Skin epidermis (tissue), 12 donors: Measurements from ENCODE around the gene C3orf70.

ENCODE experiments used
- H3K27ac ChIP-seq, 21 experiments: fragments of 200-600 bp; sonication (generic) in 11 of 21; one replicate each; pipeline ENCODE4 v1.5.0; 2020; ENCODE audit warnings: mild to moderate bottlenecking in 3 of 21, inconsistent platforms in 2 of 21, moderate library complexity in 2 of 21
- H3K4me3 ChIP-seq, 7 experiments: fragments of 200-600 bp; sonication (generic) in 2 of 7; one replicate each; pipeline ENCODE4 v1.5.0; 2020; ENCODE audit warnings: inconsistent platforms in 2 of 7, mild to moderate bottlenecking in 2 of 7, moderate library complexity in 1 of 7

C3orf70 gene, protein sequence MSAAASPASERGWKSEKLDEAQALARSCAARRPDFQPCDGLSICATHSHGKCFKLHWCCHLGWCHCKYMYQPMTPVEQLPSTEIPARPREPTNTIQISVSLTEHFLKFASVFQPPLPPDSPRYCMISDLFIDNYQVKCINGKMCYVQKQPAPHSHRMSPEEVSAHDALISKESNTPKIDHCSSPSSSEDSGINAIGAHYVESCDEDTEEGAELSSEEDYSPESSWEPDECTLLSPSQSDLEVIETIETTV

DNA sequence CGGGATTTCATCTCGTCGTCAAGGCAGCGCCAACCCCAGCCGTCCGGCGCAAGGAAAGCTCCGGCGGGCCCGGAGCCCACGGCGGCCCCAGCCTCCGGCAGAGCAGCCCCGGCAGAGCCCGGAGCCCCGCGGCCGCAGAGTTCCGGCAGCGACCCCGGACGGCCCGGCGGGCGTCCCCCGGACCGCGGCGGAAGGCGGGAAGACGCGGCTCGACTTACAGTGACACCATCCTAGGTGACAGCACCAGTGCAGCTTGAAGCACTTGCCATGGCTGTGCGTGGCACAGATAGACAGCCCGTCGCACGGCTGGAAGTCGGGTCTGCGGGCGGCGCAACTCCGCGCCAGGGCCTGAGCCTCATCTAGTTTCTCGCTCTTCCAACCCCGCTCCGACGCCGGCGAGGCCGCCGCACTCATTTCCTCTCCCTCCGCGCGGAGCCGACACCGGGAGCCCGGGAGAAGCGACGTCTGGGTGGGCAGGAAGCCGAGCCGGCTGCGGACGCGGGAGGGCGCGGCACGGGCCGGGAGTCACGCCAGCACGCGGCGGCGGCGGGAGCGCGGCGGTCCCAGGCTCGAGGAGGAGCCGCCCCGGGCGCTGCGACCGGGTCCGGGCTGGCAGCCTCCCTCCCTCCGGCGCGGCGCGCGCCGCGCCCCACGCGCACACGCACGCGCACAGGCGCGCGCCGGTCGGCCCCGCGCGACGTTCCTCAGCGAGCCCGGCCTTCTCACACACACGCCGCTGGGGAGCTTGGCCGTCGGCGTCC, at the start of gene C3orf70:
C3orf70 (minus strand) TSS at position 651 of the 761 bp plus-strand sequence; CDS start at position 414, 237 bp downstream.
- peak within 1 kb of the TSS; percentile 40 to 54 (median 49) for H3K4me3 ChIP-seq
- H3K27ac ChIP-seq = peak within 1 kb of the TSS in 19 of 21 experiments; percentile 10 to 77 (median 63)

DNA sequence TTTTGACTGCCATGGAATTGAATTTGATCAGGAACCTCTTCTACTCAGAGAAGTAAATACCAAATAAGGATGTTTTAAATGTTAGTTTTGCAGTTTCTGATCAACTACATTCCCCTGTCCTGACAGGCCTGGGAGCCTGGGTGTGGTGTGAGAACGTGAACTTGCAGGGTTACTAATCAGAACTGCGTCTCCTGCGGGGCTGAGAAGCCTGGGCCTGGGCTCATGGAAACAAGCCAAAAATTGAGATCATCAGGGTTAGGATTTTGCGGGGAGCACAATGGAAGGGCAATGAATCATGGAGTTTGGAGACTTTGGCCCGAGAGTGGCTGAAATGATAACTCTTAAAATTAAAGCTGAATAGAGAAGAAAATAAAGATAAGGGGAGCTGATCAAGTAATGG, 47.8 kb upstream of the C3orf70 start:
- Histone ChIP-seq H3K4me3 (no peak overlapping the region), H3K27ac (peak overlapping the region in 2 of 21 experiments; percentile 22 to 24)

DNA sequence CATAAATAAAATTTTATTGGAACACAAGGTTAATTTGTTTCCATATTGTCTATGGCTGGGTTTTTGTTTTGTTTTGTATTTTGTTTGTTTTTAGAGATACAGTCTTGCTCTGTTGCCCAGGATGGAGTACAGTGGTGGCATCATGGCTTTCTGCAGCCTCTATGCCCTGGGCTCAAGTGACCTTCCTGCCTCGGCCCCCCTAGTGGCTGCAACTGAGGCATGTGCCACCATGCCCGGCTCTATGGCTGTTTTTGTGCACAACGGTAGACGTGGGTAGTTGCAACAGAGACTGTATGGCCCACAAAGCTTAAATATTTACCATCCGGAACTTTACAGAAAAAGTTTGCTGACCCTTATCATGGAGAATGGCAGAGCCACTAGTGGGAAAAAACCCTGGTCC, 46.8 kb upstream of the C3orf70 start:
- Histone ChIP-seq H3K4me3 (no peak overlapping the region), H3K27ac (no peak overlapping the region)

DNA sequence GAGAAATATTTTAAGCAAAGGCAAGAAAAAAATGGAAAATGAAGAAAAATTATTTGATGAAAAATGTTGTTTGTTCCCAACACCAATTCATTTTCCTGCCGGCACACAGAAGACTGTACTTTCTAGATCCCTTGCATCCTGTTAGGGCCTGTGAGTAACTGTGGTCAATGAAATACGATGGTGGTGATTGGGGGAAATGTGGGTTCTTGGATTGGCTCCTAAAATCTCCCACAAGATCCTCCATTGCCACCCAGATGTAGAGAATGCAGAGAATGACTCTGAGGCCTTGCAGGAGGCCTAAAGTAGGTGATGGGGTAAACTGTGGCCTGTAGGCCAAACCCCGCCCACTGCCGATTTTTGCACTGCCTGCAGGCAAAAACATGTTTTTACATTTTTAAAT, 46.3 kb upstream of the C3orf70 start:
- Histone ChIP-seq H3K4me3 (no peak overlapping the region), H3K27ac (no peak overlapping the region)

DNA sequence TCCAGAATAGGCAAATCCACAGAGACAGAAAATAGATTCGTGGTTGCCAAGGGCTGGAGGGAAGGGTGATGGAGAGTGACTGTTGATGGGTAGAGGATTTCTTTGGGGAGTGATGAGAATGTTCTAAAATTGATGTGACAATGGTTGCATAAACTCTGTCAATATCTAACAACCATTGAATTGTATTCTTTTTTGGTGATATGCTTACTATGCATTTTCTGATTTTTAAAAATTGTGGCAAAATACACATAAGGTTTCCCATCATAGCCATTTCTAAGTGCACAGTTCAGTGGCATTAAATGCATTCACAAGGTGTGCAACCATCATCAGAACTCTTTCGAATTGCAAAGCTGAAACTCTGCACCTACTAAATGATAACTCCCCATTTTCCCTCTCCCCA, 44.2 kb upstream of the C3orf70 start:
- Histone ChIP-seq H3K27ac (no peak overlapping the region), H3K4me3 (no peak overlapping the region)

DNA sequence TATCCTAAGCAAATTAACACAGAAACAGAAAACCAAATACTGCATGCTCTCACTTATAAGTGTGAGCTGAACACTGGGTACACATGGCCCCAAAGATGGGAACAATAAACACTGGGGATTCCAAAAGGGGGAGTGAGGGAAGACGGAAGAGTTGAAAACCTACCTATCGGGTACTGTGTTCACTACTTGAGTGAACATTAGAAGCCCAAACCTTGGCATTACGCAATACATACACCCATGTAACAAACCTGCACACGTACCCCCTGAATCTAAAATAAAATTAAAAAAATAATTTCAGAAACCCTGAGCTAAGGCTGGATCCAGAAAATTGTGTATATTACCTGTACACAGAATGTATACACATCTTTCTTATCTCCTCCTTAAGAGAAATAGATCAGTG, 42.8 kb upstream of the C3orf70 start:
- Histone ChIP-seq H3K27ac (no peak overlapping the region), H3K4me3 (no peak overlapping the region)

DNA sequence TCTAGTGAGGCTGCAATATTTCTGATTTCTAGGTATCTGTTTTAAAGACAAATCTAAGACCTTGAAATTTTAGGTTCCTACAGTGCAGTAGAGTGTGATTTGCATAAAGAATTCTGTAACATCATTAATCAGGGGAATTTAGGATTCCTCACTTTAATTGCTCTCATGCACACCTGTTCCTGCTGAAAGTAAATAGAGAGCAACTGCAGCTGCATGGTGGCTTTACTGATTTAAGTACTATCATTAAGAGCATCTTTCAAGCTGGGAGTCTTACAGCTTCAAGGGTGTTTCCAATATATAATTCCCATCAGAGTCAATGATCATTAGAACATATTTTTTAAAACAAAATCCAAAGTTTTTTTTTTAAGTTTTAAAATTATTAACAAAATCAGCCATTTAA, 36.0 kb upstream of the C3orf70 start:
- Histone ChIP-seq H3K27ac (no peak overlapping the region), H3K4me3 (no peak overlapping the region)

DNA sequence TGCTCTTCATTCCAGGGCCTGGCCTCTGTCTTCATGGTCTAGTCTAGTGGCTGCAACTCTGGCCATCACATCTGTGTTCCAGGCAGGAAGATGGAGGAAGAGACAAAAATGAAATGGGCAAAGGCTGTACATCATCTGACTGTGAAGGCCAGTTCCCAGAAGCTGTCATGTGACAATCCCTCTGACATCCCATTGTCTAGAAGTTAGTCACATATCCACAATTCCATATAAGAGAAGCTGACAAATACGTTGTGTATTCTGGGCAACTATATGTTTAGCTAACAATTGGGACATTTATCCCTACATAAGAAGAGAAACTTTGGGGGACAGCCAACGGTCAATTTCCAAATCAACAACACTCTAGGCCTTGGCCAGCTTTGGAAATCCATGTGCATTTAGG, 34.5 kb upstream of the C3orf70 start:
- no peak overlapping the region for H3K4me3 ChIP-seq
- no peak overlapping the region for H3K27ac ChIP-seq

DNA sequence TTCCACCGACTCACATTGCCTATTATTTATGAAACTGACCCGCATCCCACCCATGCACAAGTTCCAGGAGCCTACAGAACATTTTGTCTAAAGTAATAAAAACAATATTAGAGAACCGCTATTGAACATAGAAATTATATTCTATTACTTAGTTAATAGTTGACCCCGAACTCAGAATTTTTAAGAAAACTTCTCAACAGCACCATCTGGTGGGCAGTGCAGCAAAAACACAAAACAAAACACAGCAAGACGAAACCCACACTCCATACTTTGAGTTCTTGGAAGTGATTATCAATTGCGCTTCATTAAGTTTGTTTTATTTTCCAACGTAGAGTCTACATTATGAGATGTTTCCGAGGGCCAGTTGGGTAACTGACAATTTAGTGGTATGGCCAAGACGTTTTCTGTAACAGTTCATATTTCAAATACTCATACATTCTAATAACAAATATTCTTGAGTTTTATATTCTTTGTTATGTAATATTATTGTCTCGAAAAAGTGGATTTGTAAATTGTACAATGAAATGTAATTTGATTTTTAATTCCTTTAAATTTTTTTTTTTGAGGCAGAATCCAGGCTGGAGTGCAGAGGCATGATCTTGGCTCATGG, 24.0 kb upstream of the C3orf70 start:
- H3K4me3 ChIP-seq = no peak overlapping the region
- no peak overlapping the region for H3K27ac ChIP-seq

DNA sequence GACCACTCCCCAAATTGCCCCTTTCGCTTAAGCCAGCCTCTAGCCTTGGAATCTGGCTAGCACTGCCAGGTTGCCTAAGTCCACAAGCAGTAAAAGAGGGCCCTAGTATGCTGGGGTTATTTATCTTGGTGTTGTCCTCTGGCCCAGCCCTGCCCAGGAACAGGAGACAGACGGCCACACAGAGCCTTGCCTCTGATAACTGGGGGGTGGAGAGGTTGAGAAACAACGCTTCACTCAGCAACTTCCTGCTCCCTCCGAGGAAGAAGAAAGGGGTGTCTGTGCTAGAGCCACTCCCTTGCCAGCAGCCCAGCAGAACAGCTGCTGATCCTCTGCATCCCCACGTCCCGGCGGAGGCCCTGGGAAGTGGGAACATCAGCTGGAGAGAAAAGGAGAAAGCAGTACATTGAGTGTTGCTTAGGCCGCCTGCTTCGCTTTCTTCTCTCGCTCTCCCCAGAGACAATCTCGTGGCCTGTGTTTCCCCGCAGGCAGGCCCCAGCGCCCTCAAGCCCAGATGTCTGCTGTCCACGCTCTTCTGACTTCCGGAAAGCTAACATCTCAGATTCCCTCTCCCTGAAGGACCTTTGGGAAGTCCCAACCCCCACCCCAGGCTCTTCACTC, 22.6 kb upstream of the C3orf70 start:
- Histone ChIP-seq H3K4me3 (no peak overlapping the region), H3K27ac (peak overlapping the region in 8 of 21 experiments; percentile 6 to 48 (median 21))

DNA sequence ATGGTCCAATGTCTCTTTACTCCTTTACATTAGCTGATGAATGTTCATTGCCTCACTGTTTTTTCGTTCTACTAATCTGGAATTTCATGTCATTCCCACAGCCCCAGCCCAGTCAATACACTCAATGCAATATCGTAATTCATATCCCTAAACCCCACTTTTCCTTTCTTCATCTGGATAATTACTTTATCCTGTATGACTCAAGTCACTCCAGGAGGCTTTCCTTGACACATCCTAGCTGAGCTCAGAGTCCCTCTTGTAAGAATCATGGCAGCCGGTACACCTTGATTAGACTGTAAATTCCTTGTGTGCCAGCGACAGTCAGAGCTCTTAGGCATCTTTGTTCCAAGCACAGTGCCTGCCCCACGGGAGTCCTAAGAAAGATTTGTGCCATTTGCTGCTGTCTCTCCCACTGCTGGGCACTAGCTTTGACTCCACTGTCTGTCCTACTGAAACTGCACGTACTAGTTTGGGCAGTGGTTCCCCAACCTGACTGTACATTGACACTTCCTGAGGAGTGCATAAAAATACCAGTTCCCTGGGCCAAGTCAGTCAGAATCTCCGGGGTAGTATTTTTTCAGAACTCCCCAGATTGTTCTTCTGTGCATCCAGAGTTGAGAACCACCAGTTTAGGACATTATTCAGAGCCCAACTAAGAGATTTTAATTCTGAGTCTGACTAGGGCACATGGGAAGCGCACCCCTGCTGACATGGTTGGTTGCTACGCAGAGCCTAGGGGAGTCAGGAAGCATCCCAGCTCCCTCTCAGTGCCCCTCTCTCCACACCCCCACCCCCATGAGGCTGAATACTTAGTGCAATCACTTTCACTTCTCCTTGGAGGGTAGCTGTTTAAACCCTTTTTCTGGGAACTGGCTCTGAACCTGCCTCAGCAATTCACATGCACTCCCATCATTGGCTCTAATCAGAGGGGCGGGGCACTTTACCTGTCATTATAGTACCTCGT, 19.5 kb upstream of the C3orf70 start:
- no peak overlapping the region for H3K4me3 ChIP-seq
- no peak overlapping the region for H3K27ac ChIP-seq

DNA sequence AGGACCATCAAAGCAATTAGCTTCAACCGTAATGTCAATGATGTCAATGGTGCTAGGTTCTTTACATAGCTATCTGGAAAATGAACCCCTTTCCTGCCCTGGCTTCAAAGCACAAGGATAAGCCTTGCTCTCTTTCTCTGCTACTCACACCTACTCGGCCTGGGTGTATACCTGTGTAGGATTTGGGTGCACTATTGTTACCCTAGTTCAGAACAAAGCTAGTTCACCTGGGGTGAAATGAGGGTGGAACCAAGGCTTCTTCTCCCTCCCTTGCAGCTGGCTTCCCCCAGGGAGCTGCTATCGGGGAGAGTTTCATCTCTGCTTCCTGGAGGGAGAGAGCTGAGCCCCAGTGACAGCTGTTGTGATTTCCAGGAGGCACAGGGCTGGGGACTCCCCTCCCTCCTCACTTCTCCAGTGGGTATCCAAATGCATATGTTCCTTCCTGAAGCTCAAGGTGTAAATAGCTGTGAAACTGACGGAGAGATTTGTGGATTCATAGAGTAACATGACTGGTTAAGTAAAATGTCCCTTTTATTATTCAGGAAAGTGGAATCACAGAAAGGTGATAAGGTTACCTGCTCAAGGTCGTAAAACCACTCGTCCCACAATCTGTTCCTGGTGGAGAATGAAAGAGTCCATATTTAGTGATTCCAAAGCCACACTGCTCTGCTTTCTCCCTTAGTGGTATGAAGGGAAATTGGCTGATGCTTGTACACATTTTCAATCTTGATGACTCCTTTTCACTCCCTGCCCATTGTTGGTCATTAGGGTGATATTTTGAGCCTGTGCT, 11.8 kb upstream of the C3orf70 start:
- Histone ChIP-seq H3K27ac (no peak overlapping the region), H3K4me3 (no peak overlapping the region)

DNA sequence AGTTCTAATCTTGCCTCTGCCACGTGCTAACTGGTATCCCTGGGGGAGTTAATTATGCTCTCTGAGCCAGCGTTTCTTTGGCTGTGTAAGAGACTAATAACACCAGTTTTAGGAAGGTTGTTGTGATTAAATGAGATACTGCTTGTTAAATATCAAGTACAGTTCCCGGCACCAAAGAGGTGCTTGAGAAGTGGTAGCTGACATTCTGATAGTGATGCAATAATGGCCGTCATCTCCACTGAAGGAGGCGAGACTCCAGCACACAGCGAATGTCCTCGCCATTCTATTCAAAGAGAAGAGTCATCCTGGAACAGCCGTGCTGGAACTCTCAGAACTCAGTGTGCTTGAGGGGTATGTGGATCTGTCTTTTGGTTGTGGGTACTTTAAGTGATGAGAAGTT, 9.8 kb upstream of the C3orf70 start:
- Histone ChIP-seq H3K4me3 (no peak overlapping the region), H3K27ac (no peak overlapping the region)

DNA sequence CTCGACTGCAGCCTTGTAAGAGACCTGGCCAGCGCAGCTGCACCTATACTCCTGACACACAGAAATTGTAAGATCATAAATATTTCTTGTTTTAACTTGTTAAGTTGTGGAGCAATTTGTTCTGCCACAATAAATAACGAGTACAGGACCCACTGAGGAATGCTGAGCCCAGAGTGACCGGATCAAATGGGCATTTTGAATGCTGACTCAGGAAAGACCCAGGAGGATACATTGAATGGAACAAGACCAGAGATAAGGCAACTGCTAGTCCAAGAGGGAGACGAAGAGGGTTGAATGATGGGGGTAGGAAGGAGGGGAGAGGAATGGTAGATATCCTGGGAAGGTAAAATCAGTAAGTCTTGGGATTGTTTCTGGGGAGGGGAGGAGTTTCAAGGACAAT, 8.9 kb upstream of the C3orf70 start:
- H3K4me3 ChIP-seq = no peak overlapping the region

DNA sequence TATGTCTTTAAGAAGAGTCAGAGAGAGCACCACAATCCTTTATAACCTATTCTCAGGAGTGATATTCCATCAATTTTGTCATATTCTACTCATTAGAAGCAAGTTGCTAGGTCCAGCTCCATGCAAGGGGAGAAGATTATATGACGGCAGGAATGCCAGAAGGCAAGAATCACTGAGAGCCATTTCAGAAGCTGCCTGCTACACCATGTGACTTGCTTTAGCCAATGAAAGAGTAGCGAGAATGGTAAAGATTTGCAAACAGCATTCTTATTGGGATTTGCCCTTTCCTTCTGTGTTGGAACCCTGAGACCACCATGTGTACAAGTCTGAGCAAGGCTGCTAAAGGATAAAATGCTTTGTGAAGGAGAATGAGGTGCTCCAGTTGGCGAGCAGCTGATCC, 4.5 kb upstream of the C3orf70 start:
- no peak overlapping the region for H3K4me3 ChIP-seq
- H3K27ac ChIP-seq = no peak overlapping the region

More for the DNA sequence above, 8.9 kb upstream of the C3orf70 start:
- H3K27ac ChIP-seq = no peak overlapping the region

DNA sequence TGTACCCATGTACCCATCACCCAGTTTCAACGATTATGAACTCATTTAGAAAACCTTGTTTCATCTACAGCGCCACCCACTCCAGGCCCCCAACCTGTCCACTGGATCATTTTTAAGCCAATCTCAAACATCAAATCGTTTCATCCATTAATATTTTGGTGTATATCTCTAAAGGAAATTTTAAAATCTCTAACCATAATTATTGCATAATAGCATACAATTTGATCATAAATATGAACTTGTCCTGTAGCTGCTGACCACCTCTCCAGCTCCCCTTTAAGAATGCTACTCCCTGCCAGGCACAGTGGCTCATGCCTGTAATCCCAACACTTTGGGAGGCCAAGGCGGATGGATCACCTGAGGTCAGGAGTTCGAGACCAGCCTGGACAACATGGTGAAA, 2.8 kb upstream of the C3orf70 start:
- Histone ChIP-seq H3K27ac (no peak overlapping the region), H3K4me3 (no peak overlapping the region)

DNA sequence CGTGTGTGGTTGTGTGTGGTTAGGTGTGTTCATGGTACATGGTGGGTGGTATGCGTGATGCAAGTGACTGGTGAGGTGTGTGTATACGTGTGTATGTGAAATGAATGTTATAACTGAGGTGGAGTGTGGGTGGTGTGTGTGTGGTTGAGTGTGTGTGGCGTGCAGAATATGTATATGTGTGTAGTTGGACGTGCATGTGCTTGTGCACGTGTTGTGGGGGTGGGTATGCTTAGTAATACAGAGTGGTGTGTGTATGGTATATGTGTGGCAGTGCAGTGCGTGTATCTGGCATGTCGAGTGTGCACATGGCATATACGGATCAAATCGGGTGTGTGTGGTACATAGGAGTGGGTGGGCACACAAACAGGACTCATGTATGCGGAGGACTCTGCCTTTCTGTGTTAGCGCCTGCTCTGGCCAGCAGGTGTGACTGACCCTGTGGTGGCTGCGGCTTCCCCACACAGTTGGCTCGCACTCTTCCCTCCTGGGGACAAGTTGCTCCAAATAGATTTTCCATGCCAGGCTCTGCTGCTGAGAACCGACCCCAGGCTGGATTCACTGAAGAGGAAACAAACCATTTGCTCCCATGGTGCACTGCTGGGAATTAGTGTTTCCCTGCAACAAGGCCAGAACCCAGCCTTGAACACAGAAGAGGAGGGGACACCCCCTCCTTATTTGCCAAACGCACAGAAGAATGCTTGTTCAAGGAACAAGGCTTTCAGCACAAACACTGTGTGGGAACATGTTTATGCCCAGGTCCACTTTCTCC, 1.2 kb upstream of the C3orf70 start:
- Histone ChIP-seq H3K4me3 (peak overlapping the region in 1 of 7 experiments; percentile 54), H3K27ac (no peak overlapping the region)
